OCI-LY7 (cell line): ENCODE measurements around the gene SLC26A11. TPM values are rescaled to one million over a fixed set of nuclear protein-coding genes. Genes with fewer than 3 reads are reported as not detected.

ENCODE experiments used
- BruUV-seq: library from RNA; stranded (reverse); fragments of 400-500 nt; replicated peaks from 2 replicates; lab custom pipeline; 2021; lab: Mats Ljungman, UMichigan
- CTCF ChIA-PET: fragments of 300-600 bp; sonication (Branson Sonifier 250); formaldehyde crosslinking; loops from one replicate; lab custom pipeline; 2022; ENCODE audit warnings: antibody characterized with exemption; ENCODE audit not compliant: unreplicated experiment; lab: Charles Lee
- POLR2A ChIA-PET: fragments of 300-600 bp; sonication (Branson Sonifier 250); formaldehyde crosslinking; loops from one replicate; lab custom pipeline; 2022; ENCODE audit warnings: antibody characterized with exemption; lab: Charles Lee
- DNase-seq: peaks from one replicate; pipeline ENCODE4 v3.0.0-alpha.2; 2015; ENCODE audit warnings: low spot score
- H2AFZ ChIP-seq: fragments of 200-600 bp; sonication (generic), shearing (Covaris generic); 2 replicates; pipeline ENCODE4 v1.6.1; 2014; ENCODE audit warnings: mild to moderate bottlenecking, antibody characterized with exemption, low read length, moderate library complexity
- H3K27ac ChIP-seq: fragments of 200-600 bp; sonication (generic); 2 replicates; pipeline ENCODE4 v1.5.1; 2014; ENCODE audit warnings: mixed run types, low read depth, mild to moderate bottlenecking, moderate library complexity, low read length, inconsistent platforms; ENCODE audit not compliant: poor library complexity, severe bottlenecking
- H3K36me3 ChIP-seq: fragments of 200-600 bp; sonication (generic); 2 replicates; pipeline ENCODE4 v1.6.1; 2014; ENCODE audit warnings: mild to moderate bottlenecking, antibody characterized with exemption, low read length, moderate library complexity, mixed read lengths; ENCODE audit not compliant: insufficient read depth
- H3K4me1 ChIP-seq: fragments of 200-600 bp; sonication (generic); 2 replicates; pipeline ENCODE4 v1.5.1; 2014; ENCODE audit warnings: mild to moderate bottlenecking, low read length; ENCODE audit not compliant: insufficient read depth, poor library complexity, severe bottlenecking
- H3K4me2 ChIP-seq: fragments of 200-600 bp; sonication (generic); 2 replicates; pipeline ENCODE4 v1.6.1; 2014; ENCODE audit warnings: mild to moderate bottlenecking, low read length
- H3K4me3 ChIP-seq: fragments of 200-600 bp; sonication (generic); 2 replicates; pipeline ENCODE4 v1.5.1; 2014; ENCODE audit warnings: mild to moderate bottlenecking, low read depth, low read length; ENCODE audit not compliant: poor library complexity, severe bottlenecking
- H3K79me2 ChIP-seq: fragments of 200-600 bp; sonication (generic); 2 replicates; pipeline ENCODE4 v1.6.1; 2016; ENCODE audit warnings: low read depth, mild to moderate bottlenecking, low read length, moderate library complexity, mixed read lengths; ENCODE audit not compliant: insufficient read depth
- H3K9me2 ChIP-seq: fragments of 200-600 bp; sonication (generic); 2 replicates; pipeline ENCODE4 v1.6.1; 2016; ENCODE audit warnings: mild to moderate bottlenecking, low read length, mixed read lengths; ENCODE audit not compliant: insufficient read depth
- H3K9me3 ChIP-seq: fragments of 200-600 bp; sonication (generic); 2 replicates; pipeline ENCODE4 v1.6.1; 2014; ENCODE audit warnings: mild to moderate bottlenecking, mixed run types, low read length, mixed read lengths
- H4K20me1 ChIP-seq: fragments of 200-600 bp; sonication (generic); 2 replicates; pipeline ENCODE4 v1.6.1; 2014; ENCODE audit warnings: mild to moderate bottlenecking, antibody characterized with exemption, low read length, moderate library complexity, mixed read lengths; ENCODE audit not compliant: insufficient read depth
- CTCF ChIP-seq: fragments of 200-600 bp; sonication (generic); conservative IDR thresholded peaks from 2 replicates; pipeline ENCODE4 v1.5.1; 2014; ENCODE audit warnings: mild to moderate bottlenecking, antibody characterized with exemption, low read length, moderate library complexity, mixed read lengths
- EZH2phosphoT487 ChIP-seq: fragments of 200-600 bp; sonication (generic); IDR thresholded peaks from 2 replicates; pipeline ENCODE4 v1.6.1; 2018; ENCODE audit warnings: low read depth, borderline replicate concordance, mild to moderate bottlenecking, mixed run types, antibody characterized with exemption, low read length, moderate library complexity, mixed read lengths
- intact Hi-C: fragments of 100-400 bp; cut with micrococcal nuclease; formaldehyde crosslinking; loops from one replicate; pipeline ENCODE4 v1.10.0; 2022; ENCODE audit not compliant: unreplicated experiment
- total RNA-seq, 2 experiments: library from RNA; depleted of rRNA in 1 of 2; stranded (reverse); fragments of >200 nt in 1 of 2; shearing (Covaris generic) in 1 of 2; gene quantifications; 2 replicates each; pipeline ENCODE4 v1.2.3, GENCODE V29; 2014 to 2022

SLC26A11 gene
- total RNA-seq, 2 experiments from 2014 or later = 3.5 to 4.1 TPM

DNA sequence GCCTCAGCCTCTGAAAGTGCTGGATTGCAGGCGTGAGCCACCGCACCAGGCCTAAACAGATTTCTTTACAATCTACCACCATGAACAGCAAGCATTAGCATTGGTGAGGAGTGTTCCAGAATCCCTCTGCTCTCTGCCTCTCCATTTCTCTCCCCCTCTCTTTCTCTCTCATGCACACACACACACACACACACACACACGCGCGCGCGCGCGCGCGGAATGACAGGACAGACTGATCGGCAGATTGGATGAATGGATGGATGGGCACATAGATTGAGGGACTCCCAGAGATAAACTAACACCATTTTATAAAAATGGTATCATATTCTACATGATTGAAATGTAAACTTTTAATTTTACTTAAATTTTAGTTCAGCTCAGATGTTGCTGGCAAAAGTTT, 47.1 kb upstream of the SLC26A11 start:
- Histone ChIP-seq H3K9me3 (no peaks in the 10 kb centered on the region), H3K4me2 (no peak overlapping the region), H3K4me3 (no peak overlapping the region), H3K27ac (no peak overlapping the region), H3K36me3 (no peaks in the 10 kb centered on the region), H4K20me1 (no peaks in the 10 kb centered on the region), H3K9me2 (no peaks in the 10 kb centered on the region), H2AFZ (no peak overlapping the region), H3K4me1 (no peaks in the 10 kb centered on the region), H3K79me2 (no peaks in the 10 kb centered on the region)
- no peak for TF ChIP-seq EZH2phosphoT487
- no peak for TF ChIP-seq CTCF
- no peak for DNase-seq
- no TSS peak for BruUV-seq
- intact Hi-C loops = no loop called here
- ChIA-PET POLR2A (interaction anchor here (0.7 kb wide), 1 partner anchor 795 kb away, joined by 4 read pairs; no protein-coding TSS in a partner anchor), CTCF (no interaction called here)

DNA sequence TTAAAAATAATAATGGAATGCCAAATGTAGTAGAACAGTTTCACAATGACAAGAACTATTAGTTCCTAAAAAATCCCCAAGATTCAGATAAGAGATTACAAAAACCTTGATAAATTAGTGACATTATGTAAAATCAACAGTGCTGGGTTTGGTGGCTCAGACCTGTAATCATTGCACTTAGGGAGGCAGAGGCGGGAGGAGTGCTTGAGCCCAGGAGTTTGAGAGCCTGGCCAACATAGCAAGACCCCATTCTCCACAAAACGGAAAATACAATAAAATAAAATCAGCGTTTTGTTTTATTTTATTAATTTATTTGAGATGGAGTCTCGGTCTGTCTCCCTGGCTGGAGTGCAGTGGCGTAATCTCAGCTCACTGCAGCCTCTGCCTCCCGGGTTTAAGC, 46.3 kb upstream of the SLC26A11 start:
- intact Hi-C loops = no loop called here
- no TSS peak for BruUV-seq
- no peaks in the 10 kb centered on the region for H3K4me1 ChIP-seq
- no peak overlapping the region for H3K4me3 ChIP-seq
- TF ChIP-seq CTCF = no peak
- TF ChIP-seq EZH2phosphoT487 = no peak
- no peak overlapping the region for H2AFZ ChIP-seq
- no peaks in the 10 kb centered on the region for H3K9me2 ChIP-seq
- H4K20me1 ChIP-seq = no peaks in the 10 kb centered on the region
- no peaks in the 10 kb centered on the region for H3K9me3 ChIP-seq
- H3K79me2 ChIP-seq = no peaks in the 10 kb centered on the region
- ChIA-PET POLR2A (interaction anchor here (0.6 to 0.7 kb wide), 2 partner anchors 523 to 794 kb away, joined by 4 read pairs; no protein-coding TSS in a partner anchor), CTCF (no interaction called here)
- H3K36me3 ChIP-seq = no peaks in the 10 kb centered on the region
- H3K4me2 ChIP-seq = no peak overlapping the region
- H3K27ac ChIP-seq = no peak overlapping the region
- no peak for DNase-seq

- Histone ChIP-seq H3K4me3 (no peak overlapping the region), H4K20me1 (no peaks in the 10 kb centered on the region), H3K4me2 (no peak overlapping the region), H3K79me2 (no peaks in the 10 kb centered on the region), H2AFZ (no peak overlapping the region), H3K4me1 (no peaks in the 10 kb centered on the region), H3K36me3 (no peaks in the 10 kb centered on the region), H3K27ac (no peak overlapping the region), H3K9me3 (no peaks in the 10 kb centered on the region), H3K9me2 (no peaks in the 10 kb centered on the region)
- POLR2A ChIA-PET = no interaction called here
- CTCF ChIA-PET = no interaction called here
- no TSS peak for BruUV-seq
- no peak for DNase-seq
- TF ChIP-seq CTCF (no peak), EZH2phosphoT487 (no peak)
- intact Hi-C loops = no loop called here
Measured at GRCh38 chr17:80176757-80177156, 43.5 kb upstream of the SLC26A11 start.
